ENCODE data around the gene FRMD5. TPM values are rescaled to one million over a fixed set of nuclear protein-coding genes. Genes with fewer than 3 reads are reported as not detected.

Gene FRMD5
- total and polyA plus RNA-seq, 2 experiments from 2014 or later: 0.51 to 3.8 TPM

GRCh38 chr15:43985976-43986680, 208.9 kb downstream of the FRMD5 start:
- no peak for TF ChIP-seq EZH2 (IDR thresholded peaks at IDR 0.05; ENCODE audit: borderline replicate concordance)
- TF ChIP-seq, protein P1, sequence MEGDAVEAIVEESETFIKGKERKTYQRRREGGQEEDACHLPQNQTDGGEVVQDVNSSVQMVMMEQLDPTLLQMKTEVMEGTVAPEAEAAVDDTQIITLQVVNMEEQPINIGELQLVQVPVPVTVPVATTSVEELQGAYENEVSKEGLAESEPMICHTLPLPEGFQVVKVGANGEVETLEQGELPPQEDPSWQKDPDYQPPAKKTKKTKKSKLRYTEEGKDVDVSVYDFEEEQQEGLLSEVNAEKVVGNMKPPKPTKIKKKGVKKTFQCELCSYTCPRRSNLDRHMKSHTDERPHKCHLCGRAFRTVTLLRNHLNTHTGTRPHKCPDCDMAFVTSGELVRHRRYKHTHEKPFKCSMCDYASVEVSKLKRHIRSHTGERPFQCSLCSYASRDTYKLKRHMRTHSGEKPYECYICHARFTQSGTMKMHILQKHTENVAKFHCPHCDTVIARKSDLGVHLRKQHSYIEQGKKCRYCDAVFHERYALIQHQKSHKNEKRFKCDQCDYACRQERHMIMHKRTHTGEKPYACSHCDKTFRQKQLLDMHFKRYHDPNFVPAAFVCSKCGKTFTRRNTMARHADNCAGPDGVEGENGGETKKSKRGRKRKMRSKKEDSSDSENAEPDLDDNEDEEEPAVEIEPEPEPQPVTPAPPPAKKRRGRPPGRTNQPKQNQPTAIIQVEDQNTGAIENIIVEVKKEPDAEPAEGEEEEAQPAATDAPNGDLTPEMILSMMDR (IDR thresholded peaks at IDR 0.05; ENCODE audit: poor library complexity): no peak
- TF ChIP-seq EZH2phosphoT487 (IDR thresholded peaks at IDR 0.05; ENCODE audit: low read depth, severe bottlenecking, unreplicated experiment): no peak
- Histone ChIP-seq H3K27me3 (no peaks in the 10 kb centered on the region), H3K79me2 (no peaks in the 10 kb centered on the region), H3K4me2 (no peak overlapping the region), H3K4me3 (no peak overlapping the region), H3K36me3 (replicated peaks; ENCODE audit: insufficient read depth, low read depth) (no peaks in the 10 kb centered on the region), H3K4me1 (ENCODE audit: insufficient read depth) (no peaks in the 10 kb centered on the region), H3K9me2 (replicated peaks; ENCODE audit: insufficient read depth) (no peaks in the 10 kb centered on the region), H4K20me1 (ENCODE audit: insufficient read depth, poor library complexity, severe bottlenecking) (no peaks in the 10 kb centered on the region), H2AFZ (no peak overlapping the region), H3K27ac (no peak overlapping the region), H3K9me3 (ENCODE audit: low read depth) (no peaks in the 10 kb centered on the region)
- 74% methylated on average over 7 of the region's 7 CpGs for WGBS (ENCODE audit: low lambda C conversion rate, missing lambda C conversion rate)
- no peak for DNase-seq (ENCODE audit: low spot score)

DNA sequence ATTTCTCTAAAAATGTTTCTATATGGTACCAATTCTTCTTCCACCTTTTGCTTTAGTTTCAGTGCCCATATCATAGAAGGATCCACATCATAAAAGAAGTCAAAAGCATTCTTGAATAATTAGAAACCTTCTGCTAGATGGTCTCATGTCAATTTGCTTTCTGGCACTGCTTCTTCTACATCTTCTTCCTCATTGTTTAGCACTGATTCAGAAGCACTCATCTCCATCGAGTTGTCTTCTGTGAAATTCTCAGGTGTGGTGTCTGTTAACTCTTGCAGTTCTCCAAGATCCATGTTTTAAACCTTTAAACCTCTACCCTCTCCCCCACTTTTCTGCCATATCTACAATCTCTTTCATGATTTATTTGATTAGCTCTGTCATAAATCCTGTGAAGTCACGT, 213.5 kb downstream of the FRMD5 start:
- Histone ChIP-seq H2AFZ (no peak overlapping the region), H3K27ac (no peak overlapping the region), H3K36me3 (replicated peaks; ENCODE audit: insufficient read depth, low read depth) (no peaks in the 10 kb centered on the region), H3K79me2 (no peaks in the 10 kb centered on the region), H3K4me1 (ENCODE audit: insufficient read depth) (no peaks in the 10 kb centered on the region), H3K4me3 (no peak overlapping the region), H3K4me2 (no peak overlapping the region), H3K9me2 (replicated peaks; ENCODE audit: insufficient read depth) (no peaks in the 10 kb centered on the region), H3K27me3 (no peaks in the 10 kb centered on the region), H3K9me3 (ENCODE audit: low read depth) (no peaks in the 10 kb centered on the region), H4K20me1 (ENCODE audit: insufficient read depth, poor library complexity, severe bottlenecking) (no peaks in the 10 kb centered on the region)
- WGBS (ENCODE audit: low lambda C conversion rate, missing lambda C conversion rate): 48% methylated on average over 2 of the region's 2 CpGs
- TF ChIP-seq EZH2phosphoT487 (IDR thresholded peaks at IDR 0.05; ENCODE audit: low read depth, severe bottlenecking, unreplicated experiment): no peak
- TF ChIP-seq, protein P1 (IDR thresholded peaks at IDR 0.05; ENCODE audit: poor library complexity): no peak
- no peak for TF ChIP-seq EZH2 (IDR thresholded peaks at IDR 0.05; ENCODE audit: borderline replicate concordance)
- DNase-seq (ENCODE audit: low spot score): no peak

GRCh38 chr15:43977072-43977884, 217.8 kb downstream of the FRMD5 start:
- Histone ChIP-seq H3K36me3 (replicated peaks; ENCODE audit: insufficient read depth, low read depth) (no peaks in the 10 kb centered on the region), H4K20me1 (ENCODE audit: insufficient read depth, poor library complexity, severe bottlenecking) (no peaks in the 10 kb centered on the region), H3K9me2 (replicated peaks; ENCODE audit: insufficient read depth) (no peaks in the 10 kb centered on the region), H3K4me3 (no peak overlapping the region), H3K9me3 (ENCODE audit: low read depth) (no peaks in the 10 kb centered on the region), H3K79me2 (no peaks in the 10 kb centered on the region), H2AFZ (no peak overlapping the region), H3K27ac (no peak overlapping the region), H3K27me3 (no peaks in the 10 kb centered on the region), H3K4me2 (no peak overlapping the region), H3K4me1 (ENCODE audit: insufficient read depth) (no peaks in the 10 kb centered on the region)
- no peak for DNase-seq (ENCODE audit: low spot score)
- TF ChIP-seq EZH2phosphoT487 (IDR thresholded peaks at IDR 0.05; ENCODE audit: low read depth, severe bottlenecking, unreplicated experiment) (no peak), EZH2 (IDR thresholded peaks at IDR 0.05; ENCODE audit: borderline replicate concordance) (no peak)
- TF ChIP-seq, protein P1 (IDR thresholded peaks at IDR 0.05; ENCODE audit: poor library complexity): no peak
- WGBS (ENCODE audit: low lambda C conversion rate, missing lambda C conversion rate): 82% methylated on average over 5 of the region's 5 CpGs
